ENCODE measurements around the gene PALD1. TPM values are rescaled to one million over a fixed set of nuclear protein-coding genes. Genes with fewer than 3 reads are reported as not detected.

Gene PALD1
- polyA plus RNA-seq, 3 donors = 0.04 to 0.11 TPM; not detected in 1

- no peak for TF ChIP-seq CTCF (IDR thresholded peaks at IDR 0.05)
- Histone ChIP-seq H2AFZ (ENCODE audit: insufficient read depth, low read depth, low read length, poor library complexity, severe bottlenecking) (no peak overlapping the region), H3K4me2 (replicated peaks; ENCODE audit: extremely low read depth, low read length, poor library complexity, severe bottlenecking) (no peak overlapping the region), H3K36me3 (replicated peaks in 1 of 2; ENCODE audit: control insufficient read depth in 1 of 2, insufficient read depth in 2 of 2, low read length in 2 of 2) (no peaks in the 10 kb centered on the region), H3K4me3 (replicated peaks in 1 of 3; ENCODE audit: low read depth in 2 of 3, low read length in 3 of 3) (no peak overlapping the region), H3K79me2 (ENCODE audit: insufficient read depth, low read length) (no peaks in the 10 kb centered on the region), H3K9me3 (replicated peaks in 1 of 2; ENCODE audit: control insufficient read depth in 1 of 2, insufficient read depth in 1 of 2, low read length in 2 of 2) (no peaks in the 10 kb centered on the region), H3K27ac (ENCODE audit: low read depth in 1 of 2, low read length in 2 of 2) (no peak overlapping the region), H4K20me1 (ENCODE audit: insufficient read depth, low read length) (no peaks in the 10 kb centered on the region), H3K9ac (ENCODE audit: insufficient read depth, low read length, poor library complexity, severe bottlenecking) (no peak overlapping the region), H3K27me3 (ENCODE audit: control insufficient read depth in 2 of 2, insufficient read depth in 2 of 2, low read length in 2 of 2) (no peaks in the 10 kb centered on the region), H3K4me1 (ENCODE audit: control insufficient read depth in 1 of 2, insufficient read depth in 2 of 2, low read length in 2 of 2) (peaks cover 16 to 23% of the 10 kb centered on the region in 2 donors)
- intact Hi-C loops (cut with micrococcal nuclease) = no loop called here
- Mint-ChIP-seq H3K9me3 (peaks cover 0 to 4% (median 0%) of the 10 kb centered on the region in 7 donors), H3K36me3 (peaks cover 0 to 4% of the 10 kb centered on the region in 2 donors), H3K27me3 (ENCODE audit: low read depth in 3 of 3) (peaks cover 0 to 5% (median 2%) of the 10 kb centered on the region in 3 donors), H3K4me1 (peaks cover 30% of the 10 kb centered on the region), H3K27ac (no peak overlapping the region), H3K4me3 (no peak overlapping the region)
- no peak for DNase-seq
- 93% methylated on average over 11 of the region's 16 CpGs for WGBS (ENCODE audit: insufficient coverage)
Measured at GRCh38 chr10:70571636-70572439, 93.3 kb downstream of the PALD1 start.

- no peak for DNase-seq
- H3K4me2 ChIP-seq (replicated peaks; ENCODE audit: extremely low read depth, low read length, poor library complexity, severe bottlenecking) = no peak overlapping the region
- no peak overlapping the region for H2AFZ ChIP-seq (ENCODE audit: insufficient read depth, low read depth, low read length, poor library complexity, severe bottlenecking)
- no peak overlapping the region for H3K4me3 ChIP-seq (replicated peaks in 1 of 3; ENCODE audit: low read depth in 2 of 3, low read length in 3 of 3)
- H3K79me2 ChIP-seq (ENCODE audit: insufficient read depth, low read length) = no peaks in the 10 kb centered on the region
- no peaks in the 10 kb centered on the region for H4K20me1 ChIP-seq (ENCODE audit: insufficient read depth, low read length)
- no peak overlapping the region for H3K27ac ChIP-seq (ENCODE audit: low read depth in 1 of 2, low read length in 2 of 2)
- intact Hi-C loops (cut with micrococcal nuclease) = no loop called here
- Mint-ChIP-seq H3K4me3 (peak overlapping the region in 1 of 2 donors; percentile 41), H3K9me3 (peaks cover 0 to 5% (median 0%) of the 10 kb centered on the region in 7 donors), H3K36me3 (peaks cover 0 to 4% of the 10 kb centered on the region in 2 donors), H3K27ac (no peak overlapping the region), H3K27me3 (ENCODE audit: low read depth in 3 of 3) (peaks cover 0 to 5% (median 0%) of the 10 kb centered on the region in 3 donors), H3K4me1 (peaks cover 48% of the 10 kb centered on the region)
- TF ChIP-seq CTCF (IDR thresholded peaks at IDR 0.05) = no peak
- no peak overlapping the region for H3K9ac ChIP-seq (ENCODE audit: insufficient read depth, low read length, poor library complexity, severe bottlenecking)
- peaks cover 30 to 37% of the 10 kb centered on the region in 2 donors for H3K4me1 ChIP-seq (ENCODE audit: control insufficient read depth in 1 of 2, insufficient read depth in 2 of 2, low read length in 2 of 2)
- no peaks in the 10 kb centered on the region for H3K36me3 ChIP-seq (replicated peaks in 1 of 2; ENCODE audit: control insufficient read depth in 1 of 2, insufficient read depth in 2 of 2, low read length in 2 of 2)
- no peaks in the 10 kb centered on the region for H3K9me3 ChIP-seq (replicated peaks in 1 of 2; ENCODE audit: control insufficient read depth in 1 of 2, insufficient read depth in 1 of 2, low read length in 2 of 2)
- H3K27me3 ChIP-seq (ENCODE audit: control insufficient read depth in 2 of 2, insufficient read depth in 2 of 2, low read length in 2 of 2) = no peaks in the 10 kb centered on the region
- 89% methylated on average over 7 of the region's 11 CpGs for WGBS (ENCODE audit: insufficient coverage)
Measured at GRCh38 chr10:70573599-70574506, 95.3 kb downstream of the PALD1 start.
